GM15510 (cell line): ENCODE results near the gene AXIN1.

ENCODE experiments used
- POLR2A ChIP-seq: IDR thresholded peaks from 3 replicates; pipeline ENCODE4 v1.6.1; 2011; ENCODE audit warnings: borderline replicate concordance; ENCODE audit not compliant: insufficient read length; ENCODE audit errors: extremely low read depth

Gene AXIN1

GRCh38 chr16:363110-363765 lies 10.7 kb upstream of the AXIN1 start:
- no peak for TF ChIP-seq POLR2A

GRCh38 chr16:361872-362701 lies 9.6 kb upstream of the AXIN1 start:
- TF ChIP-seq POLR2A: no peak

- TF ChIP-seq POLR2A: no peak
Observed at GRCh38 chr16:361341-361871, 8.9 kb upstream of the AXIN1 start.

- TF ChIP-seq POLR2A: no peak
Observed at GRCh38 chr16:360698-361336, 8.3 kb upstream of the AXIN1 start.

GRCh38 chr16:359871-360697 lies 7.6 kb upstream of the AXIN1 start:
- no peak for TF ChIP-seq POLR2A

GRCh38 chr16:359067-359763 lies 6.7 kb upstream of the AXIN1 start:
- no peak for TF ChIP-seq POLR2A

- TF ChIP-seq POLR2A: no peak
Observed at GRCh38 chr16:356741-357140, 4.2 kb upstream of the AXIN1 start.

- TF ChIP-seq POLR2A: no peak
Observed at GRCh38 chr16:354971-355461, 2.5 kb upstream of the AXIN1 start.

GRCh38 chr16:354291-354881 lies 1.9 kb upstream of the AXIN1 start:
- TF ChIP-seq POLR2A: no peak

- no peak for TF ChIP-seq POLR2A
Observed at GRCh38 chr16:353404-354290, 1.1 kb upstream of the AXIN1 start.

- no peak for TF ChIP-seq POLR2A
Observed at GRCh38 chr16:351804-352520, 561 bp downstream of the AXIN1 start.

- TF ChIP-seq POLR2A: no peak
Observed at GRCh38 chr16:350203-350602, 2.3 kb downstream of the AXIN1 start.
